HEK293 (cell line): ENCODE data around the gene HRC.

ENCODE experiments used
- BCL11A ChIP-seq: fragments of 450-650 bp; formaldehyde crosslinking; IDR thresholded peaks from 2 replicates; pipeline ENCODE4 v1.5.1; 2016; ENCODE audit warnings: low read depth, missing biosample characterization, missing genetic modification characterization
- BCL6B ChIP-seq: fragments of 450-650 bp; formaldehyde crosslinking; IDR thresholded peaks from 2 replicates; pipeline ENCODE4 v1.5.1; 2017; ENCODE audit warnings: missing biosample characterization, missing genetic modification characterization
- ELK4 ChIP-seq: IDR thresholded peaks from 2 replicates; pipeline ENCODE4 v1.6.1; 2011; ENCODE audit warnings: mild to moderate bottlenecking, low read depth, low read length, borderline replicate concordance
- KLF10 ChIP-seq: fragments of 450-650 bp; IDR thresholded peaks from 2 replicates; pipeline ENCODE4 v1.5.1; 2018; ENCODE audit warnings: missing biosample characterization, mild to moderate bottlenecking, missing genetic modification characterization
- PATZ1 ChIP-seq: fragments of 450-650 bp; formaldehyde crosslinking; IDR thresholded peaks from 2 replicates; pipeline ENCODE4 v1.5.1; 2016; ENCODE audit warnings: missing biosample characterization, missing genetic modification characterization
- SCRT1 ChIP-seq: fragments of 450-650 bp; formaldehyde crosslinking; IDR thresholded peaks from 2 replicates; pipeline ENCODE4 v1.5.1; 2016; ENCODE audit warnings: missing biosample characterization, missing genetic modification characterization, borderline replicate concordance
- ZBTB17 ChIP-seq: fragments of 450-650 bp; formaldehyde crosslinking; IDR thresholded peaks from 2 replicates; pipeline ENCODE4 v1.5.1; 2016; ENCODE audit warnings: missing biosample characterization, missing genetic modification characterization
- ZBTB20 ChIP-seq: fragments of 450-650 bp; formaldehyde crosslinking; IDR thresholded peaks from 2 replicates; pipeline ENCODE4 v1.5.1; 2016; ENCODE audit warnings: missing biosample characterization, missing genetic modification characterization
- ZBTB44 ChIP-seq: fragments of 450-650 bp; IDR thresholded peaks from 2 replicates; pipeline ENCODE4 v1.5.1; 2018; ENCODE audit warnings: missing biosample characterization, mild to moderate bottlenecking, missing genetic modification characterization
- ZFP3 ChIP-seq: fragments of 450-650 bp; formaldehyde crosslinking; IDR thresholded peaks from 2 replicates; pipeline ENCODE4 v1.5.1; 2016; ENCODE audit warnings: low read depth, missing biosample characterization, missing genetic modification characterization
- ZNF174 ChIP-seq: fragments of 450-650 bp; formaldehyde crosslinking; IDR thresholded peaks from 2 replicates; pipeline ENCODE4 v1.5.0; 2017; ENCODE audit warnings: missing biosample characterization, mild to moderate bottlenecking, missing genetic modification characterization
- ZNF2 ChIP-seq: fragments of 450-650 bp; formaldehyde crosslinking; IDR thresholded peaks from 2 replicates; pipeline ENCODE4 v1.5.1; 2016; ENCODE audit warnings: missing biosample characterization, missing genetic modification characterization
- ZNF223 ChIP-seq: fragments of 450-650 bp; formaldehyde crosslinking; IDR thresholded peaks from 2 replicates; pipeline ENCODE4 v1.5.1; 2016; ENCODE audit warnings: missing biosample characterization, missing genetic modification characterization
- ZNF324 ChIP-seq: fragments of 450-650 bp; formaldehyde crosslinking; IDR thresholded peaks from 2 replicates; pipeline ENCODE4 v1.5.1; 2016; ENCODE audit warnings: missing biosample characterization, missing genetic modification characterization
- ZNF354C ChIP-seq: fragments of 450-650 bp; formaldehyde crosslinking; IDR thresholded peaks from 2 replicates; pipeline ENCODE4 v1.5.1; 2016; ENCODE audit warnings: missing biosample characterization, missing genetic modification characterization, low read depth, borderline replicate concordance
- ZNF416 ChIP-seq: fragments of 450-650 bp; formaldehyde crosslinking; IDR thresholded peaks from 2 replicates; pipeline ENCODE4 v1.5.1; 2016; ENCODE audit warnings: missing biosample characterization, missing genetic modification characterization
- ZNF501 ChIP-seq: fragments of 450-650 bp; formaldehyde crosslinking; IDR thresholded peaks from 2 replicates; pipeline ENCODE4 v1.5.1; 2016; ENCODE audit warnings: missing biosample characterization, missing genetic modification characterization
- ZNF521 ChIP-seq: fragments of 450-650 bp; formaldehyde crosslinking; IDR thresholded peaks from 2 replicates; pipeline ENCODE4 v1.5.1; 2017; ENCODE audit warnings: missing biosample characterization, mild to moderate bottlenecking, missing genetic modification characterization
- ZNF585B ChIP-seq: fragments of 450-650 bp; formaldehyde crosslinking; IDR thresholded peaks from 2 replicates; pipeline ENCODE4 v1.5.1; 2016; ENCODE audit warnings: missing biosample characterization, missing genetic modification characterization
- ZNF596 ChIP-seq: fragments of 450-650 bp; IDR thresholded peaks from 2 replicates; pipeline ENCODE4 v1.5.0; 2018; ENCODE audit warnings: missing biosample characterization, mild to moderate bottlenecking, missing genetic modification characterization, moderate library complexity
- ZNF621 ChIP-seq: fragments of 450-650 bp; formaldehyde crosslinking; IDR thresholded peaks from 2 replicates; pipeline ENCODE4 v1.5.1; 2017; ENCODE audit warnings: missing biosample characterization, missing genetic modification characterization
- ZNF629 ChIP-seq: fragments of 450-650 bp; formaldehyde crosslinking; IDR thresholded peaks from 2 replicates; pipeline ENCODE4 v1.5.1; 2017; ENCODE audit warnings: missing biosample characterization, missing genetic modification characterization
- ZNF701 ChIP-seq: fragments of 450-650 bp; formaldehyde crosslinking; IDR thresholded peaks from 2 replicates; pipeline ENCODE4 v1.5.1; 2016; ENCODE audit warnings: missing biosample characterization, missing genetic modification characterization
- ZNF792 ChIP-seq: fragments of 450-650 bp; formaldehyde crosslinking; IDR thresholded peaks from 2 replicates; pipeline ENCODE4 v1.5.1; 2016; ENCODE audit warnings: missing biosample characterization, missing genetic modification characterization
- TF ChIP-seq, protein P1 (sequence below): sonication (generic); formaldehyde crosslinking; IDR thresholded peaks from 2 replicates; pipeline ENCODE4 v1.8.1; 2022; ENCODE audit warnings: mild to moderate bottlenecking, moderate library complexity, missing genetic modification reagents
- TF ChIP-seq, protein P2 (sequence below): fragments of 450-650 bp; formaldehyde crosslinking; IDR thresholded peaks from 2 replicates; pipeline ENCODE4 v1.5.1; 2016; ENCODE audit warnings: missing biosample characterization, missing genetic modification characterization
- TF ChIP-seq, protein P3 (sequence below): fragments of 450-650 bp; formaldehyde crosslinking; IDR thresholded peaks from 2 replicates; pipeline ENCODE4 v1.5.1; 2016; ENCODE audit warnings: missing biosample characterization, missing genetic modification characterization

HRC gene

DNA sequence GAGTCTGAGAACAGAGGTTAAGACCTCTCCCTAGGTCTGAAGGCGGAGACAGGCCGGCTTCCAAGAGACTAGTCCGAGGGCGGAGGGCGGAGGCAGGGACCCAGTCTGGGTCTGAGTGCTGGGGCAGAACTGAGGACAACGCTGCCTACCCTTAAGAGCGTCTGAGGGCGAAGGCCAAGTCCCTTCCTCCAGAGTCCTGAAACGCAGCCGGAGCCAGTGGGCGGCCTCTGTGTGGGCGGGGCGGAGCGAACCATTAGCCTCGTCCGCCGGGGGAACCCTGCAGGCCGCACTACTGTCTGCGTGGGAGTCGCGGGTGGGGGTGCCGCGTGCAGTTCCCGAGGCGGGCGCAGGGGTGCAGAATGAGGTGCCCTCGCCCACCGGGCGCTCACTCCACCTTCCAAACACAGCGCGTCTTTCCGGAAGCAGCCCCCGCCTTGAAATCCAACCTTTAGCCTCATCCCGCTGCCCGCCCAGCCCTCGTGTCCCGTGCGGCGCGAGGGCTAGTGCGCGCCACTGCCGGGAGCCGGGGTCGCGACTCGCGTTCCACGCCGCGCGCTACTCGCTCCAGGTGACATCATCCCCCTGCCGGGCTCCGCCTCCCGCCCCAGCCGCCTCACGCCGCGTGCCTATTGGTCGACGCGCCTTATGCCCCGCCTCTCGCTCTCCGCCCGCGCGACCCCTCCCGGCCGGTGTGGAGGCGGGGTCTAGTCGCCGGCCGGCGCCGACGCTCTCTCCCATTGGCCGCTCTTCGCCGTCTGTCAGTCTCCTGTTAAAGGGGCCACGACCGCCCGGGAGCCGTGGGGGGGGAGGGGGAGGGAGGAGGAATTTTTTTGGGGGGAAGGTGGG is 36.4 kb downstream of the HRC start, which contains the start of gene C19orf73 (continued):
- peak; percentile 76; the same call in 1 of the 2 replicates for TF ChIP-seq BCL11A (tag by site-specific recombination)
- no peak for TF ChIP-seq ELK4
- no peak for TF ChIP-seq ZNF621
- TF ChIP-seq KLF10, result peak; percentile 78
- peak; percentile 92 for TF ChIP-seq ZNF501
- peak; percentile 93 for TF ChIP-seq ZNF324
- TF ChIP-seq ZNF2, result peak; percentile 87
- no peak for TF ChIP-seq ZNF521
- no peak for TF ChIP-seq BCL6B
- TF ChIP-seq ZBTB17 (tag by site-specific recombination), result peak; percentile 78; the same call in 1 of the 2 replicates
- TF ChIP-seq ZNF792 (tag by site-specific recombination), result 0 out of 2 replicates have a peak, but pooled peaks have one; percentile 55
- TF ChIP-seq, protein P1, sequence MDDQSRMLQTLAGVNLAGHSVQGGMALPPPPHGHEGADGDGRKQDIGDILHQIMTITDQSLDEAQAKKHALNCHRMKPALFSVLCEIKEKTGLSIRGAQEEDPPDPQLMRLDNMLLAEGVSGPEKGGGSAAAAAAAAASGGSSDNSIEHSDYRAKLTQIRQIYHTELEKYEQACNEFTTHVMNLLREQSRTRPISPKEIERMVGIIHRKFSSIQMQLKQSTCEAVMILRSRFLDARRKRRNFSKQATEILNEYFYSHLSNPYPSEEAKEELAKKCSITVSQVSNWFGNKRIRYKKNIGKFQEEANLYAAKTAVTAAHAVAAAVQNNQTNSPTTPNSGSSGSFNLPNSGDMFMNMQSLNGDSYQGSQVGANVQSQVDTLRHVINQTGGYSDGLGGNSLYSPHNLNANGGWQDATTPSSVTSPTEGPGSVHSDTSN (CRISPR knock-in tag), result no peak; the same call in none of the 2 replicates
- TF ChIP-seq ZNF354C (tag by site-specific recombination), result no peak
- no peak for TF ChIP-seq ZNF223
- TF ChIP-seq, protein P2, sequence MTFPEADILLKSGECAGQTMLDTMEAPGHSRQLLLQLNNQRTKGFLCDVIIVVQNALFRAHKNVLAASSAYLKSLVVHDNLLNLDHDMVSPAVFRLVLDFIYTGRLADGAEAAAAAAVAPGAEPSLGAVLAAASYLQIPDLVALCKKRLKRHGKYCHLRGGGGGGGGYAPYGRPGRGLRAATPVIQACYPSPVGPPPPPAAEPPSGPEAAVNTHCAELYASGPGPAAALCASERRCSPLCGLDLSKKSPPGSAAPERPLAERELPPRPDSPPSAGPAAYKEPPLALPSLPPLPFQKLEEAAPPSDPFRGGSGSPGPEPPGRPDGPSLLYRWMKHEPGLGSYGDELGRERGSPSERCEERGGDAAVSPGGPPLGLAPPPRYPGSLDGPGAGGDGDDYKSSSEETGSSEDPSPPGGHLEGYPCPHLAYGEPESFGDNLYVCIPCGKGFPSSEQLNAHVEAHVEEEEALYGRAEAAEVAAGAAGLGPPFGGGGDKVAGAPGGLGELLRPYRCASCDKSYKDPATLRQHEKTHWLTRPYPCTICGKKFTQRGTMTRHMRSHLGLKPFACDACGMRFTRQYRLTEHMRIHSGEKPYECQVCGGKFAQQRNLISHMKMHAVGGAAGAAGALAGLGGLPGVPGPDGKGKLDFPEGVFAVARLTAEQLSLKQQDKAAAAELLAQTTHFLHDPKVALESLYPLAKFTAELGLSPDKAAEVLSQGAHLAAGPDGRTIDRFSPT, result peak; percentile 81
- TF ChIP-seq ZNF585B (tag by site-specific recombination), result no peak
- TF ChIP-seq ZNF174 (tag by site-specific recombination), result no peak
- peak; percentile 80 for TF ChIP-seq ZBTB20 (tag by site-specific recombination)
- peak; percentile 46; the same call in 1 of the 2 replicates for TF ChIP-seq ZBTB44 (tag by site-specific recombination)
- TF ChIP-seq ZNF629, result peak; percentile 81
- TF ChIP-seq ZNF701 (tag by site-specific recombination), result no peak
- no peak for TF ChIP-seq SCRT1 (tag by site-specific recombination)
- TF ChIP-seq PATZ1 (tag by site-specific recombination), result peak; percentile 93
- no peak for TF ChIP-seq ZNF596 (tag by site-specific recombination)
- no peak for TF ChIP-seq ZFP3
- TF ChIP-seq, protein P3, sequence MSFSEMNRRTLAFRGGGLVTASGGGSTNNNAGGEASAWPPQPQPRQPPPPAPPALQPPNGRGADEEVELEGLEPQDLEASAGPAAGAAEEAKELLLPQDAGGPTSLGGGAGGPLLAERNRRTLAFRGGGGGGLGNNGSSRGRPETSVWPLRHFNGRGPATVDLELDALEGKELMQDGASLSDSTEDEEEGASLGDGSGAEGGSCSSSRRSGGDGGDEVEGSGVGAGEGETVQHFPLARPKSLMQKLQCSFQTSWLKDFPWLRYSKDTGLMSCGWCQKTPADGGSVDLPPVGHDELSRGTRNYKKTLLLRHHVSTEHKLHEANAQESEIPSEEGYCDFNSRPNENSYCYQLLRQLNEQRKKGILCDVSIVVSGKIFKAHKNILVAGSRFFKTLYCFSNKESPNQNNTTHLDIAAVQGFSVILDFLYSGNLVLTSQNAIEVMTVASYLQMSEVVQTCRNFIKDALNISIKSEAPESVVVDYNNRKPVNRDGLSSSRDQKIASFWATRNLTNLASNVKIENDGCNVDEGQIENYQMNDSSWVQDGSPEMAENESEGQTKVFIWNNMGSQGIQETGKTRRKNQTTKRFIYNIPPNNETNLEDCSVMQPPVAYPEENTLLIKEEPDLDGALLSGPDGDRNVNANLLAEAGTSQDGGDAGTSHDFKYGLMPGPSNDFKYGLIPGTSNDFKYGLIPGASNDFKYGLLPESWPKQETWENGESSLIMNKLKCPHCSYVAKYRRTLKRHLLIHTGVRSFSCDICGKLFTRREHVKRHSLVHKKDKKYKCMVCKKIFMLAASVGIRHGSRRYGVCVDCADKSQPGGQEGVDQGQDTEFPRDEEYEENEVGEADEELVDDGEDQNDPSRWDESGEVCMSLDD (tag by site-specific recombination), result peak; percentile 91
- no peak for TF ChIP-seq ZNF416
